ENCODE data around the gene TREM2.

The TREM2 gene

DNA sequence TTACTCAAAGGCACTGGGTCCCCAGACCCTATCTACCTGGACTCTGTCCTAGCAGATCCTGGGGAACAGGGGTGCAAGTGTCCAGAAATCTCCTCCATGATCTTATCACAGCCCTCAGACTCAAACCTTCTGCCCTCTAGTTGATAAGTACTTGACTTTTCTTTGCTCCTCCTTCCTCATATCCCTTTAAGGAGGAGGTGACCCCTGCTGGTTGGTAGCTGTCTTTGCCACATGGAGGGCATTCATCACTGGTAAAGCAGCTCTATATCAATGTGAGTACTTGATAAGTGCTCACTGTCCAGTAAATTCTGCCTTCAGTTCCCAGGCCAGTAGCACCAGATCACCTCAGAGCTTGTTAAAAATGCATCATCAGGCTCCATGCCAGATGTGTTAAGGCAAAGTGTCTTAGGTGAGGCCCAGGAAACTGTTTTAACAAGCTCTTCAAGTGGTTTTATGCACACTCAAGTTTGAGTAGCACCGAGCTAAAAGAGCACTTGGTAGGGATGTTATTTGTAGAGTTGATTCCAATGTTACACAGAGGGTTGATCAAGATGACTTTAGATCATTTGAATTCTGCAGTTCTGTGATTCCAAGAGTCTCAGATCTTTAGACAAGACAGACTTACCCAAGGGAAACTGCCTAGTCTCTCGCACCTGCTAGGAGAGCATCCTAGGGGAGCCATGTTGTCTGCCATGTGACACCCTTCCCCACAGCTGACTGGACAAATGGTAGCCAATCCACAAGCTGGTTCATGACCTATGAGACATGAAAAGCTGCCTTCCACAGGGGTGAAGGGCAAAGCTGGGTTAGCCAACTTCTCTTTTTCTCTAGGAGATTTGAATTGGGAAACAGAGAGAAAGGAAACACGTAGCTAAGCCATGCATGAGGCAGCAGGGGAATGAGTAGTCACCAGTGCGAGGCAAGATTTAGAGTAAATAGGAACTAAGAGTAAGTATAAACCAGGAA lies 19.4 kb upstream of the TREM2 start:
- peak; percentile 71 for DNase-seq

DNA sequence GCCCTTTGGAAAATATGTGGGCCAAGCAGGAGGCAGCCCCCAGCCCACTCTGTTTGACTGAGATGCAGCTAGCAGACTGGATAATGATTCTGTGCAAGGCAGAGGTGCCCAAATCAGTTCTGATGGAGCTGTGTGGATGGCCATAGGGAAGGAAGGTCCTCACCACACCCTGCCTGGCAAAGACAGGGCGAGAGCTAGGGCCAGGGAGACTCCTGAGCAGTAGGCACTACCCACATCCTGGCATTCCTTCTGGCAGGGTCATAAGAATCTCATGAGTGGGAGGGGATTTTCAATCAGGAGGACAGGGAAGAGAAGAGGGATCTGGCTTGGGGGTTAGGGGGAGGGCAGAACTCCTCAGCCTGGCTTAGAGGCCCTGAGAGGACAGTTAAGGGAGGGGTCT lies 18.6 kb upstream of the TREM2 start:
- DNase-seq: no peak

DNA sequence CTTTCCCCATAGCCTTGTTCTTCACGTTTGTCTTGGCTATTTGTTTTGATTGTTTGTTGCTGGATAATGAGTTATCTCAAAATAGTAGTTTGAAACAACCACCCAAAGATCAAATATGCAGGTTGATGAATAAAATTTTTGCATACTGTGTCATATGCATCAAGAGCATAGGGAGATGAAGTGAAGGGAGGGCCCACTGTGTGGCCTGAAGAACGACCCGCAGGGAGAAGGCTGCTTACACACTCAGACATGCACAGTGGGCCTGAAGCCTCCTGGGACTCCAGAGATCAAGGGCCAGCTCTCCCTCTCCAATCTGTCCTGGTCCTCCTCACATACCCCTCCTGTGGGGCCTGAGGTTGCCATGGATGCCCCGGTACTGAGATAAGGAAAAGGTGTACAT lies 16.2 kb upstream of the TREM2 start:
- no peak for DNase-seq

- no peak for DNase-seq
Observed at GRCh38 chr6:41177695-41178094, 14.8 kb upstream of the TREM2 start.

DNA sequence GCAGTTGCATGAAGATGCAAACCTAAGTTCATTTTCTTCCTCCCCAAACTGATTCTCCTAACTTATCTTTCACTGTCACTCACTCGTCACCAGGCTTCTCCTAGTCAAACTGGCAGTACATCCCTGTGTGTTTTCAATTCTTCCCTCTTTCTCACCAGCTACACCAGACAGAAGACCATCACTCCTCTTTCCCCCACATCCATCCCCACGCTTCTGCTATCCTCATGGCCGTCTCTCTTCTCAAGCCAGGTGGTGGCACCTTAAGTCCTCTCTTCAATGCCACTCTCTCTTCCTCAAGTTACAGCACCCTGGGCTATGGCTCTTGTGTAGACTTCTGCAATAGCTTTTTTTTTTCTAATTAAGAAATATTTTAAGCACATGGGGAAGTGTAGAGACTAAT lies 14.4 kb upstream of the TREM2 start:
- no peak for DNase-seq

- DNase-seq: no peak
Observed at GRCh38 chr6:41176189-41176588, 13.3 kb upstream of the TREM2 start.

DNA sequence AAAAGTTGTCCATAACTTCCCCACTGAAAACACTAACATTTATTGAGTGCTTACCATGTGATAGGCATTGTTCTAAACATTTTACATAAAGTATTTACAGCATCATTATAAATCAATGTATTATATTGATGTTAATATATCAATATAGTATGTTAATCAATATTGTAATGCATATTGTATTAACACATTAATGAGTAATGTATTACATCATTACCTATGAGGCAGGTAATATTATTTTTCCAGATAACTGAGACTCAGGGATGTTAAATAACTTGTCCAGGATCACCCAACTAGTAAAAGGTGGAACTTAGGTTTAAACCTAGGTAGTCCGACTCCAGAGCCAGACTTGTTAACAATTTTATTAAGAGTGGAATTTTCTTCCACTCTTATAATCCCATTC lies 12.2 kb upstream of the TREM2 start:
- no peak for DNase-seq

GRCh38 chr6:41174610-41175009 lies 11.7 kb upstream of the TREM2 start:
- DNase-seq: no peak

GRCh38 chr6:41171908-41172307 lies 9.0 kb upstream of the TREM2 start:
- DNase-seq: no peak

DNA sequence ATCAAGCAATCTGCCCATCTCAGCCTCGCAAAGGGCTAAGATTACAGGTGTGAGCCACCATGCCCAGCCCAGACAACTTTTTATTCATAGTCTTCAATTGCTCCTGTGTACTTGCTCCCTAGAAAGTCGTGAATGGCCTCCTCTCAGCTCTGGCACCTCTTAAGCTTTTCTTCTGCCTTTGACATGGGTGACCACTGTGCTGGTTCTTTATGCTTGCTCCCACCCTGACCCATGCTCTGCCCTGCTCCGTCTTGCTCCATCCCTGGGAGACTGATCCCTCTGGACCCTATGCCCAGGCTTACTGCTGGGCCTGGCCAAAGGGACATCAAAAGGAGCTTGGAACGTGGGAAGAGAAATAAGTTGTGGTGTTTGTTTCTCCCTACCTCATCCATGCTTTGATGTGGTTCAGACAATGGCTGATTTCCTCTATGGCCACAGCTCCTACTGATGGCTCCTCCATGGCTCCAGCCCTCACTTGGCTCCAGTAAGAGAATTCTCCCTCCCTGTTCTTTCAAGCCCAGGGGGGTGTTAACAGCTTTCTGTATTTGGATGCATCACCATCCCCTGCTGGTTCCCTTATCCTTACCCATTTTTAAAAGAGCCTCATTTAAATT lies 7.7 kb upstream of the TREM2 start:
- no peak for DNase-seq

- no peak for DNase-seq
Observed at GRCh38 chr6:41167173-41167963, 4.5 kb upstream of the TREM2 start.

- DNase-seq: no peak
Observed at GRCh38 chr6:41164551-41165120, 1.7 kb upstream of the TREM2 start.

GRCh38 chr6:41163419-41163717 lies 452 bp upstream of the TREM2 start:
- DNase-seq: no peak

DNA sequence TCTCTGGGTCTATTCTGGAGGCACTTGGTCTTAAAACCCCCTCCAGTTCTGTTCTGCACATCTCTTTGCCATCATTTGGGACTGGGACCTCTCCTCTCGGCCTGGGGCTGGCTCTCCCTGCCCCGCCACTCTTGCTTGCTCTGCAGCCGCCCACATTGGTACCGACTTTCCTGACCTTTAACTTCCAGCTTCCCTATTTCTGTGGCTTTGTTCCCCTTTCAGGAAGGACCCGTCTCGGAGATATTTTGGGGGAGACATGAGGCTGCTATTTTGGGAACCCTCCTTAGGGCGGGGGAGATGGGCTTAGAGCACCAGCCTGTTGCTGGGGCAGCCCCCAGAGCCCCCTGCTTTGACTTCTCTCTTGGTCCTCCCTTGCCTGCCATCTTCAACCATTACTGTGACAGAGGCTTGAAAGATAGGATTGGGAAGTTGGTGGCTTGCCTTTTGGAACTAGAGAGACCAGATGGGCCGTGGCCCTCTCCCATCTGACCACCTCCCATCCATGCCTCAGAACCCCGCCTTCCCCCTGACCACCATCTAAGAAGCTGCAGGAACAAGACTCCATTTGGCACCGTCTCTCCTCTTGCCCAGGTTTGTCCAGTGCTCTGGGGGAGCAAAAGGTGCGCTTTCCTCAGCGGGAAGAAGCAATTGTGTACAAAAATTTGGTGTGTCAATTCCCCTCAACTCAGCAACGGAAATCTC lies 914 bp downstream of the TREM2 start:
- no peak for DNase-seq

DNA sequence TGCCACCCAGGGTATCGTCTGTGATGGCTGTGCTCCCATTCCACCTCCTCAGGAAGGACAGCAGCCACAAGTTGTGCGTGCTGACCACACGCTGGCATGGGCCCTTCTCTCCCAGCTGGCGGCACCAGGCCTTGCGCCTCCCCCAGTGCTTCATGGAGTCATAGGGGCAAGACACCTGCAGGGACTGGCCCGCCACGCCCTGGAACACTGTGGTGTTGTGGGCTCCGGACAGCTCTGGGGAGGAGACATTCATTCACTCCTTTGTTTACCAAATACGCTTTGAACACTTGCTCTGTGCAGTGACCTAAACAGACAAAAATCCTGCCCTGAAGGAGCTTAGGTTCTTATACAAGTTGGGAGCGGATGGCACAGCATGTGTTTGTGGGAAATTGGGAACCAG lies 1.5 kb downstream of the TREM2 start:
- DNase-seq: no peak

DNA sequence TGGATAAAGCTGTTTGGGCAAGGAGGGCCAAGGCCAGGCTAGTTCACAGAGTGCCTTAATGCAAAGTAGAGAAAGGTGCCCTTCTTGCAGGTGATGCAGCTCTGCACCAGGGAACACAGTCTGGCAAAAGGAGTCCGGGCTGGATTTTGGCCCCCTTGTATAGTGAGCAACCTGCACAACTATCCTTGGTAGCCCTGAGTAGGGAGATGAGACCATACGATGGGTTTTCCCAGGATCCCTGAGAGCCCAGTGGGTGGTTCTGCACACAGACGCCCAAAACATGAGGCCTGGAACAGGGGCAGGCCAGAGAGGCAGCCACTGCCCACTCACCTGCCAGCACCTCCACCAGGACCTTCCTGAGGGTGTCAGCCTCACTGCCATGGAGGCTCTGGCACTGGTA lies 2.0 kb downstream of the TREM2 start:
- DNase-seq: no peak

DNA sequence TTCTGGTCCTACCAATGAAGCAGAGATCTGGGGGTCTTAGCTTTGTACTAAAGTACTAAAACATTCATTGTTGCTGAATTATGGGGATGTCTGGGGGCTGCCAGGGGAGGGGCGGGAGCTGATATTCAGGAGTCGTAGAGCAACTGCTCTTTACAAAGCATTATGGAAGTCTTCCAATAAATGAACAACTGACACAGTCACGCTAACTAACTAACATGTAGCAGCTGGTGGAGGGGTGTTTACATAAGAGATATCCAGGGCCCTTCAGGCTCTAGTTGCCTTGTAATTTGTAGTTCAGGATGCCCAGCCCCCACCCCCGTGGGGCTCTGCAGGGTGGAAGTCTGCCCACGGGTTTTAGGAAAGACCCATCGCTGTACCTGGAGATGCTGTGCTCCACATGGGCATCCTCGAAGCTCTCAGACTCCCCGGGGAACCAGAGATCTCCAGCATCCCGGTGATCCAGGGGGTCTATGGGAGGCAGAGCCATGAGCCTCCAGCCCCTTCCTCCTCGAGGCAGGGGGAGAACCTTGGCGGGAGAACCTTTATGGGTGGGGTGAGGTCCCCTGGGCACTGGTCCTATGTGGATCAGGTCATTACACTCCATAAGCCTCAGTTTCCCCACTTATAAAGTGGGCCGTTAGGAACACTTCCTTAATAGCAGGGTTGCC lies 3.4 kb downstream of the TREM2 start:
- DNase-seq: no peak

DNA sequence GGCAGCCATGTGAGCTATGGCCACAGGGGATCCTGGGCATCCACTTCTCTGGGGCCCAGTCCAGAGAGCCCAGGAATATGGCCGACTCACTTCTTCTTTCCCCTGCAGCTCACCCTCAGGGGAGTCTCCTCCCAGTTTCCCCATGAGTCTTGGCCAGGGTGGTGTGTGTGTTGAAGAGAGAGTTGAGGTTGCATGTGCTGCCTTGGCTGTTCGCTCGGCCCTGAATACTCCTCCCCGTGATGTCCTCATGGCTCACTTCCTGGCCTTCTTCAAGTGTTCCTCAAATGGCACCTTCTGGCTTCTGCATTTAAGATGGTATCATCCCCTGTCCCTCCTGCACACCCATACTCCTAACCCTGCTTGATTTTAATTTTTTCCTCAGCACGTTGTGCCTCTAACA lies 5.6 kb downstream of the TREM2 start:
- no peak for DNase-seq

DNA sequence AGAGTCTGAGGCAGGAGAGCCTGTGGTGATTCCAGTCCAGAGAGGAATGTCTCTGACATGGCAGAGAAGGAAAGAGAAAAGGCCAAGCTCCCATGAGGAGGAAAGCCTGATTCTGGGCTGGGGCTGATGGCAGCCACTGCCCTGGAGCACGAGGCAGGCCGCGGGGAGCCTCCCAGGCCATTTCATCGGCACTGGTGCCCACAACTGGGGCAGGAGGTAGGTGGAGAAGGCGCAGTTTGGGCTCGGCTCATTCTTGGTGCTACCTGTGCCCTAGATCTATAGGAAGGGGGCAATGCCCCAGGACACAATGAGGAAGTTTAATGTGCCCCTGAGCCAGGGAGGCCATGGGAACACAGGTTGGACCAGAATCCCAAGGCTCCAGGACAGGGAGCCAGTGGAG lies 6.1 kb downstream of the TREM2 start:
- no peak for DNase-seq

DNA sequence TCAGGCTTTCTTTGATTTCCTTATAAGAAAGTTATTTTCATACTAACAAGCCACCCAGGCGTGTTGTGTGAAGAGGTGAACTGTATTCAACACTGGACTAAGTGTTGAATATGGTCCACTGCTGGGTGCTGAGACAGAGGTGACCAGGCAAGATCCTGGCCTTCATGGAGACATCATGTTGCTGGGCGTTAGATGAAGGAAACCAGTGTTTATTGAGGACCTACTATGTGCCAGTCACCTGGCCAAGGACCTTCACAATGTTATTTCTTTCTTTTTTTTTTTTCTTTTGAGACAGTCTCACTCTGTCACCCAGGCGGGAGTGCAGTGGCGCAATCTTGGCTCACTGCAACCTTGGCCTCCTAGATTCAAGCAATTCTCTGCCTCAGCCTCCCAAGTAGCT lies 6.9 kb downstream of the TREM2 start:
- no peak for DNase-seq

DNA sequence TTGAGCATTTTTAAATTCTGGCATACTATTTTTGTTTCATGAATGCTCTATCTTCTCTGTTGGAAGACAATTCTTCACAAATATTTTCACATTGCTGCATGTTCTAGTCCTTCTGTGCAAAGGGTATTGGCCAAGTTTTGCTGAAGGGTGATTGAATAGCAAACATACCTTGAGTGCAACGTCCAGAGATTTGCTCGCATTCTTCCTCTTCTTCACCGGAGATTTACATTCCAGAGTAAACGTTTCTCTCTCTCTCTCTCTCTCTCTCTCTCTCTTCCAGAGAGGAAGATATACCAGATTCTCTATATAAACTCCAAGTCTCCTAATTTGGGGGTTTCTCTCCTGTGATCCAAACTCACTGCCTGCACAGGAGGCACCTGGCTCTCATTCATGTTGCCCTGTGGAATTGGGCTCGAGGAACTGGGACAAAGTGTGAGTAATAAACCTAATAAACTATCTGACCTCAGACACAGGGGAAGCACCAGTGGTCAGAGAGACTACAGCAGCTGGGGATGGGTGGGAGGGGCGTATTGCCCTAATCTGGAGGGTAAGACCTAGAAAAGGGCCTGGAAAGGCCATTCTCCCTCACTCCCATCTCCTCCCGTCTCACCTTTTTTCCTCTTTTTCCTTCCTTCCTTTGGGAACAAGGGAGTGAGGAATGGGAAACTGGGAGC lies 7.6 kb downstream of the TREM2 start:
- no peak for DNase-seq

Measured in CD4-positive, alpha-beta T cell treated with Interleukin-10 for 1 hour (primary cell).